ENCODE data around the gene SWAP70. TPM values are rescaled to one million over a fixed set of nuclear protein-coding genes. Genes with fewer than 3 reads are reported as not detected.

Gene SWAP70
- total RNA-seq, 2 donors from 2014 or later: 18.8 to 22.1 TPM

GRCh38 chr11:9672918-9673317 is 9.0 kb downstream of the SWAP70 start:
- H3K27me3 ChIP-seq: no peaks in the 10 kb centered on the region
- no peaks in the 10 kb centered on the region for H3K9me3 ChIP-seq
- DNase-seq (no peak), ATAC-seq (no peak)
- intact Hi-C loops (cut with DNase I): no loop called here
- no peaks in the 10 kb centered on the region for H3K4me1 ChIP-seq
- no peak overlapping the region for H3K27ac ChIP-seq
- WGBS, 2 donors: 89 to 94% methylated on average over 4 of the region's 4 CpGs
- H3K36me3 ChIP-seq (replicated peaks in 1 of 2; ENCODE audit: insufficient read depth in 1 of 2, low read depth in 2 of 2): no peaks in the 10 kb centered on the region
- TF ChIP-seq POLR2A (IDR thresholded peaks at IDR 0.05) (no peak), CTCF (IDR thresholded peaks at IDR 0.05) (no peak)
- no peak overlapping the region for H3K4me3 ChIP-seq

- DNase-seq (no peak), ATAC-seq (no peak)
- WGBS, 2 donors: 57 to 63% methylated on average over 3 of the region's 3 CpGs
- H3K4me1 ChIP-seq: no peaks in the 10 kb centered on the region
- H3K27me3 ChIP-seq: no peaks in the 10 kb centered on the region
- no peaks in the 10 kb centered on the region for H3K36me3 ChIP-seq (replicated peaks in 1 of 2; ENCODE audit: insufficient read depth in 1 of 2, low read depth in 2 of 2)
- no peaks in the 10 kb centered on the region for H3K9me3 ChIP-seq
- intact Hi-C loops (cut with DNase I): no loop called here
- H3K27ac ChIP-seq: no peak overlapping the region
- H3K4me3 ChIP-seq: no peak overlapping the region
- TF ChIP-seq CTCF (IDR thresholded peaks at IDR 0.05): no peak
Measured at GRCh38 chr11:9675691-9676090, 11.8 kb downstream of the SWAP70 start.

- H3K4me3 ChIP-seq: no peak overlapping the region
- H3K27me3 ChIP-seq: no peaks in the 10 kb centered on the region
- no peaks in the 10 kb centered on the region for H3K36me3 ChIP-seq (replicated peaks in 1 of 2; ENCODE audit: insufficient read depth in 1 of 2, low read depth in 2 of 2)
- DNase-seq: no peak
- no peaks in the 10 kb centered on the region for H3K9me3 ChIP-seq
- intact Hi-C loops (cut with DNase I): no loop called here
- H3K4me1 ChIP-seq: no peaks in the 10 kb centered on the region
- TF ChIP-seq POLR2A (IDR thresholded peaks at IDR 0.05) (no peak), CTCF (IDR thresholded peaks at IDR 0.05) (no peak)
- H3K27ac ChIP-seq: no peak overlapping the region
- no peak for ATAC-seq
Measured at GRCh38 chr11:9677951-9678350, 14.1 kb downstream of the SWAP70 start.

- ATAC-seq (no peak), DNase-seq (no peak)
- H3K4me3 ChIP-seq: no peak overlapping the region
- H3K27ac ChIP-seq: no peak overlapping the region
- WGBS, 2 donors: 80 to 91% methylated on average over 4 of the region's 4 CpGs
- H3K9me3 ChIP-seq: no peaks in the 10 kb centered on the region
- H3K27me3 ChIP-seq: no peaks in the 10 kb centered on the region
- intact Hi-C loops (cut with DNase I): no loop called here
- no peaks in the 10 kb centered on the region for H3K36me3 ChIP-seq (replicated peaks in 1 of 2; ENCODE audit: insufficient read depth in 1 of 2, low read depth in 2 of 2)
- H3K4me1 ChIP-seq: no peaks in the 10 kb centered on the region
- TF ChIP-seq CTCF (IDR thresholded peaks at IDR 0.05) (no peak), POLR2A (IDR thresholded peaks at IDR 0.05) (no peak)
Measured at GRCh38 chr11:9678576-9678975, 14.7 kb downstream of the SWAP70 start.

- intact Hi-C loops (cut with DNase I): no loop called here
- WGBS, 2 donors: 85 to 95% methylated on average over 4 of the region's 4 CpGs
- no peak for TF ChIP-seq POLR2A (IDR thresholded peaks at IDR 0.05)
- no peak for TF ChIP-seq CTCF (IDR thresholded peaks at IDR 0.05)
Measured at GRCh38 chr11:9680028-9680427, 16.2 kb downstream of the SWAP70 start.

More at GRCh38 chr11:9680028-9680427, 16.2 kb downstream of the SWAP70 start:
- no peaks in the 10 kb centered on the region for H3K4me1 ChIP-seq
- no peaks in the 10 kb centered on the region for H3K27me3 ChIP-seq
- no peak overlapping the region for H3K4me3 ChIP-seq
- no peaks in the 10 kb centered on the region for H3K36me3 ChIP-seq (replicated peaks in 1 of 2; ENCODE audit: insufficient read depth in 1 of 2, low read depth in 2 of 2)
- no peaks in the 10 kb centered on the region for H3K9me3 ChIP-seq
- DNase-seq (no peak), ATAC-seq (no peak)
- no peak overlapping the region for H3K27ac ChIP-seq
